Measurements from ENCODE around the gene KLHL25. TPM values are rescaled to one million over a fixed set of nuclear protein-coding genes. Genes with fewer than 3 reads are reported as not detected.

The KLHL25 gene
- total RNA-seq, 1 donor from 2014 or later = 10.3 TPM

DNA sequence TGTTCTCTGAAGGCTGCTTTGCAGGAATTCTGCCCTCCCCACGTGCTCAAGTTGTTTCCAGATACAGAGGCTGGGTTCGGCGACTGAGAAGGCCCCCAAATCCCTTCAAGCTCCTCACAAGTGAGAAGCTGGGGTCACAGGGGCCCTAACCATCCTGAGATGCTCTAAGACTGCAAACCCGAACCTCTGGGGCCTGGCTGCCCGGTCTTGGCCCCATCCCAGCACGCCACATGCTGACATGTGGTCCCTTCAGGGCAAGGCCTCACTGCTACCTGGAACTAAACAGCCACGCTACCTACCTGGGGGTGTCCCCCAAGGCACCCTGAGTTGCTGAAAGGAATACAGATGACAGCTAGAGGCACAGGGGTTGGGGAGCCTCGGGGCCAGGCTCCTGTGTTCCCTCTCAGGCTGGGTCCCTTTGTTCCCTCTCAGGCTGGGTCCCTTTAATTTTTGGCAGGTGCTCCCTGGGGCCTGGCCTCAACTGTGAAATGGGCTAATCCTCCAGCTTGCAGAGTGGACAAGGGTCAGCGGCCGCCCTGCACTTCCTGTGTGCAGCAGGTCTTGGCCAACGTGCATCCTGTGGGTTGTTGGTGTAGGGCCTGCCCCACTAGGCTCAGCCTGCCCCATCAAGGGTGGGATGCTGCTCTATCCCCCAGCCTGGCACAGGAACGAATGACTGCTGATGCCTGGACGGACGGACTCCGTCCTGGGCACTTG, 32.5 kb downstream of the KLHL25 start:
- DNase-seq (ENCODE audit: extremely low read depth, low read depth, low spot score) = no peak

DNA sequence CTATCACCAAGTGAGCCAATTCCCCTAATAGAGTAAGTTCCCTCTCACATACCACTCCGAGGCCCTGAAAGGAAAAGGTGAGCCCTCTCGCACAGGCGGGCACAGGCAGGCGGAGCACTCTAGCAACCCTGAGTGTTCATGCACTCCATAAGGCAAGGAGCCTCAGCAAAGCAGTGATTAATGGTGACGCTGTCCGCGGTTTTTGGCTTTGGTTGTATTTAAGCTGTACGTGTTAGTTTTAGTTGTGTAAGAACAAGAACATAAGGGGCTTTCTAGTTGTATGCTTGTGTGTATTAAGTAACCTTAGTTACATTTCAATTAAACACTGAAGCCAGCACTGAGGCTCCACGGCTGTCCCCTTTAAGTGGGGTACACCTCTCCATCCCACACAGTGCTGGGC, 33.1 kb downstream of the KLHL25 start:
- no peak for DNase-seq (ENCODE audit: extremely low read depth, low read depth, low spot score)

DNA sequence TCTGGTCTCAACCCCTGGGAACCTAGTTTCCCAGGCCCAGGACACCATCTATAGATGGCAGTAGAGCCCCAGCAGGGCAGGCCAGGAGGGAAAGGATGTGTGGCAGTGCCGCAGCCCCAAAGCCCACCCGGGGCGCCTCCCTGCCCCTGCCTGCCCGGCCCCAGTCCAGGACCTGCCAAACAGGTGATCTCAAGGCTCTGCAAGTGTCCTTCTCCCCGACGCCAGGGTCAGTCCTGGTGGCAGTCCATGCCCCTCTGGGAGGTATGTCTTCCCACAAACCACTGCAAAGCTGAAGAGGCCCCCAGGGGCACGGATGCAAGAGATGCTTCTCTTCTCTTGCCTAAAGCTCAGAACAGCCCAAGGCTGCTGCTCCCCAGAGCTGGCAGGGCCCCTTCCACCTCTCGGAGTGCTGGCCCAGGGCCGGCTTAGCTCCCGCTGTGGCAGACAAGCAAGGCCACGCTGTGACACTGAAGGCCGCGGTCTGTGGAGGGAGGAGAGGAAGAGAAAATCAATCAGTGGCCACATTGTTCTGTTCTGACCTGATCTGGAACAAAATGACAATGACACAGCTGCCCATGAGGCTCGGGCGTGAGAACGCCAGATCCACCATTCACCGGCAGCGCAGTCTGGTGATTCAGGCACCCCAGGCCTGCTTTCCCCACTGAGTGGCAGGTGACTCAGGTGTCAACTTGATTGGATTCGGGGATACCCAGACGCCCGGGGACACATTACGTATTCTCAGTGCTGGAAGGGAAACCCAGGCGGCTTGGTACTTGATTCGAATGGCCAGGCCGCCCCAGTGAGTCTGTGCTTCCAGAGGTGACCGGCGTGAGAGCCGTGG, 34.0 kb downstream of the KLHL25 start:
- DNase-seq (ENCODE audit: extremely low read depth, low read depth, low spot score) = no peak

DNA sequence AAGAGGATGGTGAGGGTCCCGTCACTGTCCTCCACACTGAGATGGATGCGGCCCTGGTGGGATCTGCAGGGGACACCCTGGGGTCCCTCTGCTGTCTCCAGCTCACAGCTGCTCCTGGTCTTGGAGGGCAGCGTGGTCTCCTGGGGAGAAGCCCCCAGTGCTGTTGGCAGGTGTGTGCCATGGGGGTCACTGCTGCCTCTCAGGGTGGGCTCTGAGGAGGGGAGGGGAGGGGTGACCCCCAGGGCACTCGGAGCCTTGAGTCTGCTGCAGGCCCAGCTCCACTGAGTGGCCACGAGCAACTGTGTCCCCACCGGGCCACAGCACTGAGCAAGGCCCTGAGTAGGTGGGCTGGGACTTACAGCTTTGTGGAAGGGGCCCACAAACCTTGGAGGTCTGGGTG, 34.7 kb downstream of the KLHL25 start:
- DNase-seq (ENCODE audit: extremely low read depth, low read depth, low spot score) = no peak

DNA sequence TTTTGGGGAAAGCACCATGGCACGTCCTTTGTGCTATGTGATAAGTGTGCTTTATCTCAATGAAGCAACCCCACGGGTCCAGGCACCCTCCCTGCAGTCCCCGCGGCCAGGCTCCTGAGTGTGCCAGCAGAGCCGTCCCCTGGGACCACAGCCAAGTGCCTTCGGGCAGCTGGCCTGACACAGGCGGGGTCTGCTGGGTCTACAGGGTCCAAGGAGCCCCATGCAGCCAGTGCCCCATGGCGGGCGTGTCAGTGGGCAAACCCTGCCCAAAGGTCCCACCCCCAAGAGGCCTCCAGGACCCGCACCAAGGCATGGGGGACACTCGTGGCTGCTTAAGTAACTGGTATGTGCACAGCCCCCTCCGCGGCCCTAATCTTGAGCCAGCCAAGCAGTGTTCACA, 35.3 kb downstream of the KLHL25 start:
- no peak for DNase-seq (ENCODE audit: extremely low read depth, low read depth, low spot score)

GRCh38 chr15:85758655-85758978, 36.1 kb downstream of the KLHL25 start:
- no peak for DNase-seq (ENCODE audit: extremely low read depth, low read depth, low spot score)

DNA sequence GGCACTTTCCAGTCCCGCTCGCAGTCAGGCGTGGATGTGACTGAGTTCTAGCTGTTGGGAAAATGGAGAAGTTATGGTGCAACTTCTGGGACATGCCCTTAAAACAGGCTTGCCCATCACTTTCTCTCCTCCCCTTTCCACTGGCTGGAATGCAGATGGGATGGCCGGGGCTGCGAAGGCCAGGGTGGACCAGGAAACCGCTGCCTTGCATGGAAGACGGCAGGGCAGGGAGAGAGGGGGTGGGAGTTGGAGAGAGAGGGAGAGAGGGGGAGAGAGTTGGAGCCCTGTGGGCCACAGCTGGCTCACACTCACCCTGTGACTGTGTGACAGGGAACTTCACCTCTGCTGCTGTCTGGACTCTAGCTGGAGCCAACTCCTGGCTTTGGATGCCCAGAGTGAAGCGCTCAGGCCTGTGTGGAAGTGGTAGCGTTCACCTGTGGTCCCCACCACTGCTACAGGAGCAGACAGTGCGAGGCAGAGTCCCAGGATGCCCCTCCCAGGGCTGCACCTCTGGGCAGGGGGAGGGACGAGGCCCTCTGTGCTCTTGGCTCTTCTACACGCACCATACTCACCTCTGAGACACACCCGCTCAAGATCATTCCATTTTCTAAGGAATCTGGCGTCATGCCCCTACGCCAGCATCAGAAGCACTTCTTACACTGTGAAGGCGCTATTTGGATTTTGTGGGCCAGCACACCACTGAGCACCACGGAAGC, 36.6 kb downstream of the KLHL25 start:
- DNase-seq (ENCODE audit: extremely low read depth, low read depth, low spot score) = no peak

- DNase-seq (ENCODE audit: extremely low read depth, low read depth, low spot score) = no peak
Observed at GRCh38 chr15:85757073-85757938, 37.4 kb downstream of the KLHL25 start.

GRCh38 chr15:85756411-85757072, 38.2 kb downstream of the KLHL25 start:
- DNase-seq (ENCODE audit: extremely low read depth, low read depth, low spot score) = no peak

- no peak for DNase-seq (ENCODE audit: extremely low read depth, low read depth, low spot score)
Observed at GRCh38 chr15:85755942-85756341, 38.8 kb downstream of the KLHL25 start.

- DNase-seq (ENCODE audit: extremely low read depth, low read depth, low spot score) = no peak
Observed at GRCh38 chr15:85755471-85755870, 39.3 kb downstream of the KLHL25 start.

DNA sequence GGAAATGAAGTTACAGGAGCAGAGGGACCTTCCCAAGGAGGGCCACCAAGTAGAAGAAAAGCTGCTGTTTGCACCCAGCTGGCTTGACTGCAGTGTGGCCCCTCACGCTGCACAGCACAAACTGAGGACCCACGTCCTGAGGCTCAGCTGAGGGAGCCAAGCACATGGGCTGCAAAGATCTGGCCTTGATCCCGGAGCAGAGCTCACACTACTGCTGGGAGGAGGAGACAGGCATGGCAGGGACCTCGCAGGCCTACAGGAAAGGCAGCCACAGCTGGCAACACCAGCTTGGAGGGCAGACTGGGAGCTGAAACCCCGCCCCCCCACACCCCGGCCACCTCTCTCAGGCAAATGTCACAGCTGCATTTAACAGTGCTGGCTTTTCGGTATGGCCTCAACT, 39.7 kb downstream of the KLHL25 start:
- no peak for DNase-seq (ENCODE audit: extremely low read depth, low read depth, low spot score)

- DNase-seq (ENCODE audit: extremely low read depth, low read depth, low spot score) = no peak
Observed at GRCh38 chr15:85753791-85754452, 40.8 kb downstream of the KLHL25 start.

DNA sequence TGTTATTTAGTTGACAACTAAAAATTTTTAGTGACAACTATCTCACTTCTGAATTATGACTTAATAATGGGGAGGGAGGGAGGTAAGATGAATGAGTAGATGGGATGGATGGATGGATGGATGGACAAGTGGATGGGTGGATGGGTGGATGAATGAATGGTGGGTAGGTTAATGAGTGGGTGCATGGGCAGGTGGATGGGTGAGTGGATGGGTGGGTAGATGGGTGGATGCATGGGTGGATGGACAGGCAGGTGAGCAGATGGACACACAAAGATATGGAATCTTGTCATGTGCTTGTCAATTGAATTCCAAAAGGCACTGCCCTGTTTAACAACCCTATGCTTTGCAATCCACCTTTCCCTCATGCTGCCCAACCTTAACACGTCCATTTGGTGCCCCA, 41.5 kb downstream of the KLHL25 start:
- DNase-seq (ENCODE audit: extremely low read depth, low read depth, low spot score) = no peak

GRCh38 chr15:85752491-85752961, 42.2 kb downstream of the KLHL25 start:
- no peak for DNase-seq (ENCODE audit: extremely low read depth, low read depth, low spot score)

- DNase-seq (ENCODE audit: extremely low read depth, low read depth, low spot score) = no peak
Observed at GRCh38 chr15:85752124-85752475, 42.6 kb downstream of the KLHL25 start.

GRCh38 chr15:85751291-85752123, 43.2 kb downstream of the KLHL25 start:
- DNase-seq (ENCODE audit: extremely low read depth, low read depth, low spot score) = no peak

DNA sequence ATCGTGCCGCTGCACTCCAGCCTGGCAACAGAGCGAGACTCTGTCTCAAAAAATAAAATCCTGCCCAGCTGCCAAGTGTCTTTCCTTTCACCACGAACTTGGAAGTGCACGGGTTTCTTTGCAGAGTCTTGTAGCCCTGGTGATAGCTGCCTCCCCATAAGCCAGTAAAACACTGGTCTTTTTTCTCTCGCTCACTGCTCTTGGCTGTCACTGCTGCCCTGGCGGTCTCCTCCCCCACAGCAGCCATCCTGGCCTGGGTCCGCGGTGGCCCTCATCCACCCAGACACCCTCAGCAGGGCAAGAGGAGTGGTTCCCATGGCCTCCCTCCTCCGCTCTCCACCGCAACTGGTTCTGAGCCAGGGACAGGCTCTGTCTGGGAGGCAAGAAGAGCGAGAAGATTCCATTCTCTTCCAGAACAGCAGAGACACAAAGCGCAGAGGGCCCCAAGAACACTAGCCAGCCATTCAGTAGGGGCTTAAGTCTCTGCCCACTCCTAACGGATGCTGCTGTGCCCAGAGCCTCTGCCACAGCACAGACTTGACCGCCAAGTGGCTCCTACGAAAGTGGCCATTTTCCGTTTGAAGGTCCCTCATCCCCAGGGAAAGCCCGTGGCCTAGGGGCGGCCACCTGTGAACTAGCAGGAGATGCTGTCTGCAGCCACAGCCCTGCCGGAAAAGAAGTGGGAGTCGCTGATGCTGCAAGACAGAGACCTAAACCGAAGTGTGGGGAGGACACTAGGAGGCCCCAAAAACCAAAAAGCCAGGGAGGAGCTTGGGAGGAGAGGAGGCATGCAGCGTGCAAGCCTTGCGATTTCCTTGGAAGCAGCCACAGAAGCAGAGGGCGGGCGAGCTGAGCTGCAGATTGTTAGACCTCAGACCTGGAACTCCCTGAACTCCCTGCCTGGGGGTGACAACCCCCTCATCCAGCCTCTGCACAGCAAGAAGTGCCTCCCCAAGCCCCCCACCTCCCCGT, 44.1 kb downstream of the KLHL25 start:
- no peak for DNase-seq (ENCODE audit: extremely low read depth, low read depth, low spot score)
